ENCODE data around the gene PNPLA5. TPM values are rescaled to one million over a fixed set of nuclear protein-coding genes. Genes with fewer than 3 reads are reported as not detected.

The PNPLA5 gene
- total RNA-seq, 1 experiment from 2014 or later, result not detected

GRCh38 chr22:43844560-43845545, 47.0 kb downstream of the PNPLA5 start:
- Histone ChIP-seq H3K9me3 (ENCODE audit: insufficient read depth, low read depth) (no peaks in the 10 kb centered on the region), H4K20me1 (ENCODE audit: insufficient read depth) (no peaks in the 10 kb centered on the region), H3K4me1 (replicated peaks; ENCODE audit: insufficient read depth) (no peaks in the 10 kb centered on the region), H3K4me2 (no peak overlapping the region), H3F3A (ENCODE audit: insufficient read depth, low read depth) (no peaks in the 10 kb centered on the region), H3K4me3 (no peak overlapping the region), H3K27ac (no peak overlapping the region), H3K27me3 (ENCODE audit: insufficient read depth, low read depth) (peaks cover 65% of the 10 kb centered on the region), H3K79me2 (ENCODE audit: low read depth) (no peaks in the 10 kb centered on the region), H2AFZ (no peak overlapping the region), H3K36me3 (ENCODE audit: low read depth) (no peaks in the 10 kb centered on the region), H3K9me2 (ENCODE audit: insufficient read depth) (no peaks in the 10 kb centered on the region)
- CTCF ChIA-PET, result no interaction called here
- no peak for DNase-seq
- intact Hi-C loops (cut with micrococcal nuclease; ENCODE audit: unreplicated experiment), result no loop called here
- no peak for TF ChIP-seq EZH2 (IDR thresholded peaks at IDR 0.05; ENCODE audit: low read depth)
- no peak for TF ChIP-seq CTCF (conservative IDR thresholded peaks at IDR 0.05)
- BruUV-seq (replicated peaks), result no TSS peak
- POLR2A ChIA-PET (ENCODE audit: unreplicated experiment), result no interaction called here

- Histone ChIP-seq H3K27me3 (ENCODE audit: insufficient read depth, low read depth) (peaks cover 59% of the 10 kb centered on the region), H3K9me3 (ENCODE audit: insufficient read depth, low read depth) (no peaks in the 10 kb centered on the region), H2AFZ (no peak overlapping the region), H3K27ac (no peak overlapping the region), H3K4me2 (no peak overlapping the region), H3K79me2 (ENCODE audit: low read depth) (no peaks in the 10 kb centered on the region), H3K4me1 (replicated peaks; ENCODE audit: insufficient read depth) (no peaks in the 10 kb centered on the region), H4K20me1 (ENCODE audit: insufficient read depth) (no peaks in the 10 kb centered on the region), H3K4me3 (no peak overlapping the region), H3F3A (ENCODE audit: insufficient read depth, low read depth) (no peaks in the 10 kb centered on the region), H3K9me2 (ENCODE audit: insufficient read depth) (no peaks in the 10 kb centered on the region), H3K36me3 (ENCODE audit: low read depth) (no peaks in the 10 kb centered on the region)
- ChIA-PET CTCF (no interaction called here), POLR2A (ENCODE audit: unreplicated experiment) (no interaction called here)
- BruUV-seq (replicated peaks), result no TSS peak
- intact Hi-C loops (cut with micrococcal nuclease; ENCODE audit: unreplicated experiment), result no loop called here
- no peak for DNase-seq
- TF ChIP-seq CTCF (conservative IDR thresholded peaks at IDR 0.05), result no peak
- no peak for TF ChIP-seq EZH2 (IDR thresholded peaks at IDR 0.05; ENCODE audit: low read depth)
Measured at GRCh38 chr22:43843783-43844530, 47.9 kb downstream of the PNPLA5 start.

- H3K4me3 ChIP-seq, result no peak overlapping the region
- H3K27me3 ChIP-seq (ENCODE audit: insufficient read depth, low read depth), result peaks cover 71% of the 10 kb centered on the region
- no peak for DNase-seq
- no TSS peak for BruUV-seq (replicated peaks)
- H3K9me3 ChIP-seq (ENCODE audit: insufficient read depth, low read depth), result no peaks in the 10 kb centered on the region
- H3K9me2 ChIP-seq (ENCODE audit: insufficient read depth), result no peaks in the 10 kb centered on the region
- H3K4me2 ChIP-seq, result no peak overlapping the region
- no peaks in the 10 kb centered on the region for H3K36me3 ChIP-seq (ENCODE audit: low read depth)
- intact Hi-C loops (cut with micrococcal nuclease; ENCODE audit: unreplicated experiment), result no loop called here
- H3K27ac ChIP-seq, result no peak overlapping the region
- H3K79me2 ChIP-seq (ENCODE audit: low read depth), result no peaks in the 10 kb centered on the region
- no peaks in the 10 kb centered on the region for H3K4me1 ChIP-seq (replicated peaks; ENCODE audit: insufficient read depth)
- H4K20me1 ChIP-seq (ENCODE audit: insufficient read depth), result no peaks in the 10 kb centered on the region; the same call in 1 of the 2 replicates
- ChIA-PET CTCF (no interaction called here), POLR2A (ENCODE audit: unreplicated experiment) (no interaction called here)
- H3F3A ChIP-seq (ENCODE audit: insufficient read depth, low read depth), result no peaks in the 10 kb centered on the region
- H2AFZ ChIP-seq, result no peak overlapping the region
- TF ChIP-seq CTCF (conservative IDR thresholded peaks at IDR 0.05) (no peak), EZH2 (IDR thresholded peaks at IDR 0.05; ENCODE audit: low read depth) (no peak)
Measured at GRCh38 chr22:43841742-43842141, 50.1 kb downstream of the PNPLA5 start.
